Measurements from ENCODE around the gene CTNNBL1.
"Not testable (repeated sequence)": the region's sequence is repeated elsewhere in the genome, so short reads cannot be mapped to it uniquely, and the experiment has no call there.

Gene CTNNBL1

DNA sequence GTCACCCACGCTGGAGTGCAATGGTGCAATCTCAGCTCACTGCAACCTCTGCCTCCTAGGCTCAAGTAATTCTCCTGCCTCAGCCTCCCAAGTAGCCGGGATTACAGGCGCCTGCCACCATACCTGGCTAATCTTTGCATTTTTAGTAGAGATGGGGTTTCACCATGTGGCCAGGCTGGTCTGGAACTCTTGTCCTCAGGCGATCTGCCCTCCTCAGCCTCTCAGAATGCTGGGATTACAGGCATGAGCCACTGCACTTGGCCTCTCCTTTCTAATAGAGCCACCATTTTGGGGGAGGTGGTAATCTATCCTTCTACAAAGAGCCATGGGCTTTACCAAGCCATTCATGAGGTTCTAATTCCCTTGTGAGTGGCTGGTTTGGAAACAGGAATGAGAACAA, 14.1 kb upstream of the CTNNBL1 start:
- DNase-seq = not testable (repeated sequence)

DNA sequence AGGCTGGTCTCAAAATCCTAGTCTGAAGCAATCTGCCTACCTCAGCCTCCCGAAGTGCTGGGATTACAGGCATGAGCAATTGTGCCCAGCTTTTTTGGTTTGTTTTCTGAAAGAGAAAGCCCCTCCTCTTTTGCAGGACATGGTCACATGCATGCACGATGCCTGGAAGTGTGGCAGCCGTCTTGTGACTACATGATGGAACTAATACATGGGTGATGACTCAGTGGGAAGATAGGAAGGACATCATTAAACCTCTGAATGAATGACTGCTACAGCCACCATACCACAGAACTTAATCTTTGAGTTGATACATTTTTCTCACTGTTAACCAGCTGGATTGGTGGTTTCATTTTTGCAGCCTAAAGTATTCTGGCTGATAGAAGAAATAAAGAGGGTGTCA, 13.4 kb upstream of the CTNNBL1 start:
- DNase-seq = peak; percentile 23

DNA sequence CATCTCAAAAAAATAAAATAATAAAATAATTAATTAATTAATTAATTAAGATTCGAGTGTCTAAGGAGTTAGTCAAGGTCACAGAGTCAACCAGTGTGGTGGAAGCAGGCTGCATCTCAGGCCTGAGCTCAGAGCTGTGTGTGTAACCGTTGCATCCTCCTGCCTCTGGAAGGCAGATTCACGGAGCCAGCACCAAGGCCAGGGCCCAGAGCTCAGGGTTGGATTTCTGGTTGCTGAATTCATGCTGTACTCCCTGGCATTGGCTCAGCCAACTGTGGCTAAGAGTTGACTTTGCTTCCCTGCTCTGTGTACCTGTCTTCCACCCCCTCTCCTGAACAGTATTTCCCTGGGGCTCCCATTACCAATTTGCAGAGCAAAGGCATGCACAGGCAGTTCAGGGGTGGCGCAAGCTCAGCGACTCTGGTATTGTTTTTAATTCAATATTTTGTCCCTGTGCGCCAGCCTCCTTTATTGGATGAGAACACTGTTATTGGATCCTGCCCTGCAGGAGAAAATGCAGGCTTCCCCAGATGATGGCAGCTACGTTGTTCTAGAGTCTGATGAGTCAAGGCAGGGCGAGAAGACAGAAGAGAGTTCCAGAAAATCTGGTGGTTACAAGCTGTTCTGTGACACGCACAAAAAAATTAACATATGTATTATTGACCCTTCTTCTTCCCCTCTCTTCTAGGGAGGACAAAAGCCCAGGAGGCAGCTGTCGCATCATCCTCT, 12.3 kb upstream of the CTNNBL1 start:
- DNase-seq = no peak

DNA sequence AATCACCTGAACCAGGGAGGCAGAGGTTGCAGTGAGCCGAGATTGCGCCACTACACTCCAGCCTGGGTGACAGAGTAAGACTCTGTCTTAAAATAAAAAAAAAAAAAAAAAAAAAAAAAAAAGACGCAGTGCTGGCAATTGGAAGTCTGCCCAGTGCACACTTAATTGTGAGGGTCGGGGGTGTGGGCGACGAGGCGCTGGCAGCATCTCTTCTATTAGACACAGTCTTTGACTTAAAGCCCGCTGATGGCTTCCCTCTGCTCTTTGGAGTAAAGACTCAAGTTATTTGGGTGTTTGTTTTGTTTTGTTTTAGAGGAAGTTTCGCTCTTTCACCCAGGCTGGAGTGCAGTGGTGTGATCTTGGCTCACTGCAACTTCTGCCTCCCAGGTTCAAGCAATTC, 10.7 kb upstream of the CTNNBL1 start:
- DNase-seq = not testable (repeated sequence)

- peak; percentile 36 for DNase-seq
Measured at GRCh38 chr20:37686762-37687477, 6.9 kb upstream of the CTNNBL1 start.

GRCh38 chr20:37687478-37687805, 6.4 kb upstream of the CTNNBL1 start:
- no peak for DNase-seq

- DNase-seq = no peak
Measured at GRCh38 chr20:37688093-37688492, 5.7 kb upstream of the CTNNBL1 start.

DNA sequence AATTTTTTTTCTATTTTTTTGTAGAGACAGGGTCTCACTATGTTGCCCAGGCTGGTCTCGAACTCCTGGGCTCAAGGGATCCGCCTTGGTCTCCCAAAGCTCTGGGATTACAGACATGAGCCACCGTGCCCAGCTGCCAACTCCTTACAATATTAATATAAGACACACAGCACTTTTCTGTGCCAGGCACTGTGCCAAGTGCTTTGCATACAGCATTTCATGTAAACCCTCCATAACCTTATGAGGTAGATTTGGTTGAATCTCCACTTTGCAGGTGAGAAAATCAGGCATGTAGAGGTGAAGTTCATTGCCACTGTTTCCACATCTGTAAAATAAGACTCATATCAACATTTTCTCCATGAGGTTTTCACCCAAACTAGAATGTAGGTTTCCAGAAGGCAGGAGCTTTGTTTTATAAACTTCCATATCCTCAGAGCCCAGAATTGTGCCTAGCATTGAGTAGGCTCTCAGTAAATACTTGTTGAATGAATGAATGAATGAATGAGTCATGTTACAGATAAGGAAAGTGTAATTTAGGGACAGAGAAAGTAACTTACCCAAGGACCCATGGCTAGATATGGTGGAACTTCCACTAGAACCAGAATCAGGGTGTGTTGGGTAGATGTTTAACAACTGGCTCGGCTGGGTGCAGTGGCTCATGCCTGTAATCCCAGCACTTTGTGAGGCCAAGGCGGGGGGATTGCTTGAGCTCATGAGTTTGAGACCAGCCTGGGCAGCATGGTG, 3.0 kb upstream of the CTNNBL1 start:
- DNase-seq = no peak

DNA sequence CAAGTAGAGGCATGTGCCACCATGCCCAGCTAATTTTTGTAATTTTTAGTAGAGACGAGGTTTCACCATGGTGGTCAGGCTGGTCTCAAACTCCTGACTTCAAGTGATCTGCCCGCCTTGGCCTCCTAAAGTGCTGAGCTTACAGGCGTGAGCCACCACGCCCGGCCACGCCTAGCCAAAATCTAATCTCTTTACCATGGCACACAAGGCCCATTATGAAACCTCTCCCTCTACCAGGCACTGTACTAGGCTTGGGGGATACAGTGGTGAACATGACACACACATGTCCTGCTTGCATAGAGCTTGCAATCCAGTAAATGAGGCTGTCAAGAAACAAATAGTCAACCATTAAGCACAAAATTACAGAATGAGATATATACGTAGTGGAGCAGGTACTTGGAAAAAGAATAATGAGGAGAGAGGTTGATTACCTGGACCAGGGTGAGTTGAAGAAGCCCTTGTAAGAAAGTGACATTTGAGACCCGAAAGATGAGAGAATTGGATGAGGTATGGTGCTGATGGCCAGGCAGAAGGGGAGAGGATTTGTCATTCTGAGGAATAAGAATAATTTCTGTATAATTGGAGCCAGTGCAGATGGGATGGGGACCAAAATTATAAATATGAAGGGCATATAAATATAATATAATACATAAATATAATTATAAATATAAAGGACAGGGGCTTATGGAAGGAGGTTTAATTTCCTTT, 1.2 kb upstream of the CTNNBL1 start:
- no peak for DNase-seq

DNA sequence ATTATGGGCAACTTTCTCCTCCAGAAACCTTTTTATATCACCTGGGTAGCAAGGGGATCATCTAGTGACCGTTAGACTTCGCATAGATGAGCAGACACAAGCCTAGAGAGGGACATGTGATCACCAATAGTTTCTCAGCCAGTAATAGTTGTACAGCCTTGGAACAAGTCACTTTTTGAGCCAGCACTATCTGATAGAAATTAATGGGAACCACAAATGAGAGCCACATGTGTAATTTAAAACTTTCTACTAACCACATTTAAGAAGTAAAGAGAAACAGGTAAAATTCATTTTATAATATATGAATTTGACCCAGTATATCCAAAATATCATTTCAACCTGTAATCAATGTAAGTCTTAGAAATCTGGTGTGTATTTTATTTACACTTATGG, 592 bp upstream of the CTNNBL1 start:
- DNase-seq = peak; percentile 10

DNA sequence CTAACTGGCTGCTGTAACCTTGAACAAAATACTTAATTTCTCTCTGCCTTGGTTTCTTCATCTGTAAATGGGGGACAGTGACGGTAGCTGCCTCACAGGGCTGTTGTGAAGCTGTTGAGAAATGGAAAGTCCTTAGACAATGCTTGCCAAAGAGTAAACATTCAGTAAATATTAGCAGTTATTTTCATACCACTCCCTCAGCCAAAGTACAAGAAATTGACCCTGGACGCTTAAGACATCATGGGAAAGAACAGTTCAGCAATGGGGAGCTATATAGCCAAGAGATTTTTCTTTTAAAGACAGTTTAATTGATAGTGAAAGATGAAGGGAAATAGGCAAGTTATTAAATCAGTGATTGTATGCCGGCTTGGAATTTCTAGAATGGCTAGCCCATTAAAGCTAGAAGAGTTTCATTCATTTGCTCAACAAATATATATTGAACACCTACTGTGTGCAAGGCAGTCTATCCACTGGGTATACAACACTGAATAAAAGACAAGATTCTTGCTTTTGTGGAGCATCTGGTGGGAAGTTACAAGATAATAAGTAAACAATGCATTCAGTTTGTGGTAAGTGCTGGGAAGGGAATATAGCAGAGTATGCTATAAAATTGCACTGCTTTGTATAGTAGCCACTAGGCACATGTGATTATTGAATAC, 2.0 kb downstream of the CTNNBL1 start:
- DNase-seq = no peak

DNA sequence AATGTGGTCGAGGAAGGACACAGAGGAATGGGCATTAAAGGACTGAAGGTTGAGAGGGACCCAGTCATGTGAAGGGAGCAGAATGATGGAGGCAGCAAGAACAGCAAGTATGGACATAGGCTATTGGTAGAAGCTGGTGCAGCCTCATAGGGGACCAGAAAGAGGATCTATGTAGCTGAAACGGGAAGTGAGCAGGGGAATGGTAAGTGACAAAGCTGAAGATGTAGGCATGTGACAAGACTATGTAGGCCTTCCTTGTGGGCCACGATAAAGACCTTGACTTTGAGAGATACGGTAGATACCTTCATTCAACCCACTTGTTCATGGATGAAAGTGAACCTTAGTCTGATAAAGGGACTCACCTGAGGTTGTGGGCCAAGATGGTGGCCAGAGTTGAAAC, 3.5 kb downstream of the CTNNBL1 start:
- no peak for DNase-seq

GRCh38 chr20:37699202-37699601, 5.4 kb downstream of the CTNNBL1 start:
- DNase-seq = no peak

- no peak for DNase-seq
Measured at GRCh38 chr20:37700301-37700700, 6.5 kb downstream of the CTNNBL1 start.

- DNase-seq = peak; percentile 39
Measured at GRCh38 chr20:37701676-37702075, 7.8 kb downstream of the CTNNBL1 start.

- no peak for DNase-seq
Measured at GRCh38 chr20:37702403-37703034, 8.7 kb downstream of the CTNNBL1 start.

DNA sequence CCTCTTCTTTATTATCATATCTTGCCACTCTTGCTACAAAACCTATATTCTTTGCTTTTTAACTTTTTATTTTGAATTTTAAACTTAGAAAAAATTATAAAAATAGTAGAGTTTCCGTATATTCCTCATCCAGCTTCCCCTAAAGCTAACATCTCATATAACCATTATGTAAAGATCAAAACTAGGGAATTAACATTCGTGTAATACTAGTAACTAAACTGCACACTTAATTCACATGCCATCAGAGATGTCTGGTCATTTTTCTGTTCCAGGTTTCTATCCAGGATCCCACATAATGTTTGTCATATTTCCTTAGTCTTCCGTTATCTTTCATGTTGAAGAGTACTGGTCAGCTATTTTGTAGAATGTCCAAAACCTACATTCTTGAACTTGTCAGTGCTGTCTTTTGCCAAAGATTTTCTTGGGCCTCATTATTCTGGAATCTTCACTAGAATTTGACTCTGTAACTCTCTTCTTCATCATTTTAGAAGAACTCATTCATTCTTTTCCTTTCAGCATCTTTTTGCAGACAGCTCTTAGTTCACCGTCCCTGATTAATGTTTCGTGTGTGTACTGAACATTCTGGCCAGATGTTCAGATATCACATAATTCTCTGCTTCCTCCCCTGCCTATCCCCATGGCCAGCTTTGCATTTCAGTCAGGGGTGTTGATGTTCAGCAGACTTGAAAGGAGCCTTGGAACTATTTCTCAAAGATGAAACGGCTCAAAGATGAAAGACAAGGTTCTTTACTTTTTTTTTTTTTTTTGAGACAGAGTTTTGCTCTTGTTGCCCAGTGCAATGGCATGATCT, 9.4 kb downstream of the CTNNBL1 start:
- DNase-seq = peak; percentile 11

- DNase-seq = no peak
Measured at GRCh38 chr20:37704955-37705354, 11.1 kb downstream of the CTNNBL1 start.

GRCh38 chr20:37706298-37706697, 12.5 kb downstream of the CTNNBL1 start:
- no peak for DNase-seq

- DNase-seq = peak; percentile 10
Measured at GRCh38 chr20:37711001-37711400, 17.2 kb downstream of the CTNNBL1 start.

All from fibroblast of skin of right biceps (primary cell).